Neural cell (in vitro differentiated cells): ENCODE data around the gene ANKRD33B.

ENCODE experiments used
- EP300 ChIP-seq: fragments of 450-650 bp; conservative IDR thresholded peaks from 2 replicates; pipeline ENCODE4 v1.6.1; 2014; ENCODE audit warnings: antibody characterized with exemption, mild to moderate bottlenecking, moderate library complexity; ENCODE audit not compliant: poor library complexity, severe bottlenecking
- EZH2 ChIP-seq: fragments of 200-600, 300-800 bp; shearing (Covaris generic), sonication (generic); IDR thresholded peaks from 2 replicates; pipeline ENCODE4 v1.6.1; 2014; ENCODE audit warnings: antibody characterized with exemption, low read length, borderline replicate concordance, mild to moderate bottlenecking; ENCODE audit not compliant: insufficient read depth, poor library complexity, severe bottlenecking
- MXI1 ChIP-seq: fragments of 450-650 bp; conservative IDR thresholded peaks from 2 replicates; pipeline ENCODE4 v1.6.1; 2014; ENCODE audit warnings: antibody characterized with exemption, mild to moderate bottlenecking; ENCODE audit not compliant: poor library complexity, severe bottlenecking
- POLR2AphosphoS5 ChIP-seq: IDR thresholded peaks from 2 replicates; pipeline ENCODE4 v1.6.1; 2012
- RAD21 ChIP-seq: fragments of 450-650 bp; conservative IDR thresholded peaks from 2 replicates; pipeline ENCODE4 v1.6.1; 2014; ENCODE audit warnings: antibody characterized with exemption, mild to moderate bottlenecking, moderate library complexity
- SMC3 ChIP-seq: fragments of 450-650 bp; conservative IDR thresholded peaks from 2 replicates; pipeline ENCODE4 v1.6.1; 2014; ENCODE audit warnings: antibody characterized with exemption, mild to moderate bottlenecking, moderate library complexity; ENCODE audit not compliant: poor library complexity
- TAF1 ChIP-seq: IDR thresholded peaks from 2 replicates; pipeline ENCODE4 v1.6.1; 2012; ENCODE audit warnings: low read depth
- TF ChIP-seq, protein P1 (sequence below): fragments of 450-650 bp; IDR thresholded peaks from 2 replicates; pipeline ENCODE4 v1.5.1; 2014; ENCODE audit warnings: antibody characterized with exemption, mild to moderate bottlenecking, moderate library complexity; ENCODE audit not compliant: poor library complexity, severe bottlenecking
- TF ChIP-seq, protein P2 (sequence below): IDR thresholded peaks from 2 replicates; pipeline ENCODE4 v1.6.1; 2012; ENCODE audit warnings: borderline replicate concordance

DNA sequence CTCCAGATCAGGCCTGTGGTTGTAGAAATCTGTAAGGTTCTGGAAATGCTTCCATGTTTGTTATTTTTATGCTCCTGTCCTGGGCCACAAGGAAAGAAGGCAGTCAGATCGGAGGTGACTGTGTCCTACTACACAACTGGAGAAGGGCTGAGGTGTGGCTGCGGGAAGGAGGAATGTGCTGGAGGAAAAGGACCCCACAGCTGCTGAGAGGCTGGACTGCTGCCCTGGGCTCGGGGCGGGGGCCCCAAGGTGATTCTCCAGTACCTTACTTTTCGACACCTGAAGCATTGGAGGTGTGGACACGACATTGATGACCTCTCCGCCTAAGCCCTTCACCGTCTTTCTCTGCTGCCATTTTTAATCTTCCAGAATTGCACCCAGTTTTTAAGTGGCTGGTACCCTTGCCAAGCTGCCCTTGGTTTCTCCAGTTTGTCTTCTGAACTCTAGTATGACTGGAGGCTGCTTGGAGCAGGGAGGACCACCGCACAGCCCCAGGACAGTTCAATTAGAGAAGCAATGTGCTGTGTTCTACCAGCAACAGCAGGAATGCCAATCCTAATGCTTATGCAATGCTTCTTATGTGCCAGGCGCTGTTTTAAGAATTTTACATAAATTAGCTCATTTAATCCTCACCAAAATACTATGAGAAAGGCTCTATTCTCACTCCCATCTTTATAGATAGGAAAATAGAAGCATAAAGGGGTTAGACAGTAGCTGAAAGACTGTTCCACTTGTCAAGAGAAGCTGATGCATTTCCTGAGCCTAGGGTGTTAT lies 13.5 kb upstream of the ANKRD33B start:
- TF ChIP-seq RAD21 = no peak
- TF ChIP-seq, protein P1, sequence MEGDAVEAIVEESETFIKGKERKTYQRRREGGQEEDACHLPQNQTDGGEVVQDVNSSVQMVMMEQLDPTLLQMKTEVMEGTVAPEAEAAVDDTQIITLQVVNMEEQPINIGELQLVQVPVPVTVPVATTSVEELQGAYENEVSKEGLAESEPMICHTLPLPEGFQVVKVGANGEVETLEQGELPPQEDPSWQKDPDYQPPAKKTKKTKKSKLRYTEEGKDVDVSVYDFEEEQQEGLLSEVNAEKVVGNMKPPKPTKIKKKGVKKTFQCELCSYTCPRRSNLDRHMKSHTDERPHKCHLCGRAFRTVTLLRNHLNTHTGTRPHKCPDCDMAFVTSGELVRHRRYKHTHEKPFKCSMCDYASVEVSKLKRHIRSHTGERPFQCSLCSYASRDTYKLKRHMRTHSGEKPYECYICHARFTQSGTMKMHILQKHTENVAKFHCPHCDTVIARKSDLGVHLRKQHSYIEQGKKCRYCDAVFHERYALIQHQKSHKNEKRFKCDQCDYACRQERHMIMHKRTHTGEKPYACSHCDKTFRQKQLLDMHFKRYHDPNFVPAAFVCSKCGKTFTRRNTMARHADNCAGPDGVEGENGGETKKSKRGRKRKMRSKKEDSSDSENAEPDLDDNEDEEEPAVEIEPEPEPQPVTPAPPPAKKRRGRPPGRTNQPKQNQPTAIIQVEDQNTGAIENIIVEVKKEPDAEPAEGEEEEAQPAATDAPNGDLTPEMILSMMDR = no peak
- no peak for TF ChIP-seq POLR2AphosphoS5
- no peak for TF ChIP-seq EP300
- TF ChIP-seq EZH2 = no peak
- TF ChIP-seq, protein P2, sequence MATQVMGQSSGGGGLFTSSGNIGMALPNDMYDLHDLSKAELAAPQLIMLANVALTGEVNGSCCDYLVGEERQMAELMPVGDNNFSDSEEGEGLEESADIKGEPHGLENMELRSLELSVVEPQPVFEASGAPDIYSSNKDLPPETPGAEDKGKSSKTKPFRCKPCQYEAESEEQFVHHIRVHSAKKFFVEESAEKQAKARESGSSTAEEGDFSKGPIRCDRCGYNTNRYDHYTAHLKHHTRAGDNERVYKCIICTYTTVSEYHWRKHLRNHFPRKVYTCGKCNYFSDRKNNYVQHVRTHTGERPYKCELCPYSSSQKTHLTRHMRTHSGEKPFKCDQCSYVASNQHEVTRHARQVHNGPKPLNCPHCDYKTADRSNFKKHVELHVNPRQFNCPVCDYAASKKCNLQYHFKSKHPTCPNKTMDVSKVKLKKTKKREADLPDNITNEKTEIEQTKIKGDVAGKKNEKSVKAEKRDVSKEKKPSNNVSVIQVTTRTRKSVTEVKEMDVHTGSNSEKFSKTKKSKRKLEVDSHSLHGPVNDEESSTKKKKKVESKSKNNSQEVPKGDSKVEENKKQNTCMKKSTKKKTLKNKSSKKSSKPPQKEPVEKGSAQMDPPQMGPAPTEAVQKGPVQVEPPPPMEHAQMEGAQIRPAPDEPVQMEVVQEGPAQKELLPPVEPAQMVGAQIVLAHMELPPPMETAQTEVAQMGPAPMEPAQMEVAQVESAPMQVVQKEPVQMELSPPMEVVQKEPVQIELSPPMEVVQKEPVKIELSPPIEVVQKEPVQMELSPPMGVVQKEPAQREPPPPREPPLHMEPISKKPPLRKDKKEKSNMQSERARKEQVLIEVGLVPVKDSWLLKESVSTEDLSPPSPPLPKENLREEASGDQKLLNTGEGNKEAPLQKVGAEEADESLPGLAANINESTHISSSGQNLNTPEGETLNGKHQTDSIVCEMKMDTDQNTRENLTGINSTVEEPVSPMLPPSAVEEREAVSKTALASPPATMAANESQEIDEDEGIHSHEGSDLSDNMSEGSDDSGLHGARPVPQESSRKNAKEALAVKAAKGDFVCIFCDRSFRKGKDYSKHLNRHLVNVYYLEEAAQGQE = no peak
- TF ChIP-seq TAF1 = no peak
- TF ChIP-seq SMC3 = no peak
- no peak for TF ChIP-seq MXI1
